GM18502 (cell line): ENCODE data around the gene IRF2.

Experiments used
- ATAC-seq: cut with Tn5 transposase; IDR thresholded peaks from one replicate; pipeline ENCODE4 v1.9.1; 2021; ENCODE audit warnings: mild to moderate bottlenecking; ENCODE audit not compliant: unreplicated experiment, poor library complexity

The IRF2 gene

GRCh38 chr4:184410748-184411147 is 63.6 kb downstream of the IRF2 start:
- no peak for ATAC-seq

DNA sequence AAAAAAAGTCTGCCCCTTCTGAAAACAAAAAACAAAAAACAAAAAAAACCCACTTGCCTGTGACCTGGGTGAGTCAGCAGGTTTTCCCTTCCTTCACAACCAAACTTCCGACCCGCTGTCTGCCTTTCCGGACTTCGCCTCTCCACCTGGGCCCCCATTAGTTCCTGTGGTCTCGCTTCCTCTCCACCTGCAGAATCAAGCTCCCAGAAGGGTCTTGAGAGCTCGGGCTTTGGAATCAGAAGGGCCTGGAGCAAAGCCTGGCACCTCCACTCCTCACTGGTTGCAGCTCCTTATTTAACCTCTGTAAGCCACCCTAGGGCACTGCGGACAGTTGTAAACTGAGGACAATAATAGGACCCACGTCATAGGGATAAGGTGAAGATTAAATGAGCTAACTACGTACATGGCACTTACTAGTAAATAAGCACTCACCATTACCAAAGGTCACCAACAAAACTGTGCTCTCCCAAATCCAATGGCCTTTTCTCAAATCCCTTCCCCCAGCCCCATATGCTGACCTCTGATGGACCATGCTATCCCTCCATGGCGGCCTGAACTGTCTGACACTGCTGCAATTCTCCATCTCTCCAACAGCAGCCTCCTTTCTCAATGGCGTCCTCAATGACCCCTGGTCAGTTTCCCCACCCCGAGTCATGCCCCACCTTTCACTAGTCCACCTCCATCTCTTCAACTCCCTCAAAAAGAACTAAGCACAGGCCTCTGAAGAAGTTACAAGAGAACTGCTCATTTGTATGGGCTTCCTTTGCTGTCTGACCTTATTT is 64.2 kb downstream of the IRF2 start:
- peak; percentile 72 for ATAC-seq

- no peak for ATAC-seq
Observed at GRCh38 chr4:184409502-184409901, 64.8 kb downstream of the IRF2 start.

GRCh38 chr4:184408684-184409081 is 65.7 kb downstream of the IRF2 start:
- no peak for ATAC-seq

GRCh38 chr4:184408021-184408683 is 66.2 kb downstream of the IRF2 start:
- no peak for ATAC-seq

GRCh38 chr4:184406958-184407391 is 67.4 kb downstream of the IRF2 start:
- no peak for ATAC-seq

DNA sequence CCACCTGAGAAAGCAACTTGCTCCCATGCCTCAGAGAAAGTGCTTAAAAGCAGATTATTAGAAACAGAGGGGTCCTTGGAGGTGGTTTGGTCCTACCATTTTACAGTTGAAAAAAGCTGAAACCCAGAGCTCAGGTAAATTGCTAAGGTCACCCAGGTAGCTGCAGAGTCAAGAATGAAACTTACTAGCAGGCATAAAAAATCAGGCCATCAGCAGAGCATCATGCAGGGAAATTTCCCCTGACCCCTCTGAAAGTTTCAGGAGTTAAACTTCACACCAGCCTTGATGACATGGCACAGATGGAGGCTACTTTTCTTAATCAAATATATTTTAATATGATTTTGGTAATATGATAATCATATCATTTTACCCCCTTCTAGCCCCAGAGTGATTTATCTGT is 70.3 kb downstream of the IRF2 start:
- ATAC-seq: no peak

DNA sequence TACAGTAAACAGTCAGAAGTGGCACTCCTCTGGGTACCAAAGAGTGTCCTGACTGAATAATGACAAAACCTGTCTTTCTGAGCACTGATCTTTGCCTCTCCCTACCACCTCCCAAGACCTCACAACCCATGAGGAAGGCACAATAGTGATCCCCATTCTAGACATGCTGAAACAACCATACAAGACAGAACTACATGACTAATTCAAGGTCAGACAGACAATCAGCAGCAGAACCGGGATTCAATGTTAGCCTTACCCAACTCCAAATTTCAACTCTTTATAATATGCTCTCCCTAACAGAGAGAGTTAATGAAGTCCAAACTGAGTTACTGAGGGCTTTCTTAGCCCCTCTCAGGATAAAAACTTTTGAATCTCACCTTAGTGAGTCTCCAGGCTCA is 71.0 kb downstream of the IRF2 start:
- ATAC-seq: peak; percentile 20

GRCh38 chr4:184402740-184403383 is 71.5 kb downstream of the IRF2 start:
- ATAC-seq: peak; percentile 58

DNA sequence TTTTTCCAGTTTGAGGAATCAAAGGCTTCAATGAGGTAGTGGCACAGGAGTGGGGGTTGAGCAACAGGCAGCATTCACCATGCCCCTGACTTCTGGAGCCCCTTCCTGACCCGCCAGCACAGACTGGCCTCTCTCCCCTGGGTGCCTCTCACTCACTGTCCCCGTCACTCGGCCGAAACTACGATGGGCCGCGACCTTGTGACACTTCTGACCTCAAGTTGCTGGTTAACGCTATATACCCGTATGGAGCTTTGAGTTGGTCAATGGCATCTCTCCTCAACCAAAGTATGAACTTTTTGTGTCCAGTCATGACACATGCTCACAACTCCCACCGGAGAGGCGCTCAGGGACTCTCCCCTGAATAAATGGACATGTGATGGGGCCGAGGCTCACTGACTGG is 72.1 kb downstream of the IRF2 start:
- ATAC-seq: no peak

GRCh38 chr4:184401397-184402171 is 72.8 kb downstream of the IRF2 start:
- ATAC-seq: no peak

DNA sequence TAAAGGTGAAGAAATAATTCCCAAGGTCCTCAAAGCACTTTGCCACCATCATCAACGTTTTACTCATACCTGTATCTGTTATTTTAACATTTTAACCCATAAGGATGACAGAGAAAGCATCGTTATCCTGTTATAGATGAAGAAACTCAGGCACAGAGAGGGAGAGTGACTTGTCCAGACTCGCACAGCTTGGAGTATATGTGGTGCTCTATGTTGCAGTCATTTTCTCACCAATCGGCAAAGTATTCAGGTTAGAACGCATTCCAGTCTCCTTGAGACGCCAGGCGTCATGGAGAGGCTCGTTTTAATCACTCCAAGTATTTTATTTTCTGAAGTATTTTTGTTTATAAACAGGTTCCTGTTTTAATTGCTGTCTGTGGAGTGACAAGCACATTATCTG is 73.5 kb downstream of the IRF2 start:
- no peak for ATAC-seq

GRCh38 chr4:184400375-184400870 is 73.9 kb downstream of the IRF2 start:
- ATAC-seq: no peak

DNA sequence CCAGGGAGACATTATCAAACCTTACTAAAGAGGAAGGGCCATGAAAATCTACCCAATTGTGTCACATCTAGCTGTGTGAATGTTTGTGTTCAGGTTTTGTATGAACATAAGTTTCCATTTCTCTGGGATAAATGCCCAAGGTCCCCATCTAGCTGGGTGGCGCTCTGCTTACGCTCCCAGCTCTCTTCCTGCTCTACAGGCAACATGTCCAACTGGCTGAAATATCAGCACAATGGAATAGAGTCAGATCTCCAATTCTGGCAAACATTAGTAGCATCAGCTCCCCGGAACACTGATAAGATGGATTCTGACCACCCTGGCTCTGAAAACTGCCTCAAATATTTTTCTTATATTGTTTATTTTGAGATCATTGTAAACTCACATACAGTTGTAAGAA is 74.8 kb downstream of the IRF2 start:
- ATAC-seq: no peak

GRCh38 chr4:184398741-184399511 is 75.4 kb downstream of the IRF2 start:
- no peak for ATAC-seq

DNA sequence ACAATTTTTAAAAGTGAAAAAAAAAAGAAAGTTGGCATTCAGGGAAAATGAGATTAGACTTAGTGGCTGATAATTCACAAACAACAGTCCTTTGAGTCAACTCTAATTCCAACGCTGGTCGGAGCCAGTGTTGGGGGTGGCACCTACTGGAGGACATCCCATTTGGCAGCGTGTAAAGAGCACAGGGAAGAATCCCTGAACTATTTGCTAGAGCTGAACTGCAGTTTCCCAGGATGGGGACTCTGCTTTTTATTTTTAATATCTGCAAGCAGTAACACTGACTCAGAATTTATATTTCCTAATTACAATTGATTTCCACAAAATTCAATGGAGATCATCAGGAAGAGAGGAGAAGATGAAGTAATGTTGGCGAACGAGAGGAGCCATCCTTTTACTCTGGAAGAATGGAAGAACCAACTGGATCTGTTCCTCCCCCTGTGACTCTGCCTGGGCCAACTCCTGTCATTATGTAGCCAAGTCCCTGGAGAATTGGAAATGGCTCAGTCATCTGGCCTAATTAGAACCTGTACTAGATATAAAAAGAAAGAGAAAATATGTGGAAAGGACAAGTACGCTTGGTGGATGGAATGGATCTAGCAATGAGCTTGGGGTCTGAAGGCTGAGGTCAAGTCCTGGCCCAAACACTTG is 76.7 kb downstream of the IRF2 start:
- no peak for ATAC-seq

- no peak for ATAC-seq
Observed at GRCh38 chr4:184396570-184397515, 77.5 kb downstream of the IRF2 start.

GRCh38 chr4:184395971-184396391 is 78.4 kb downstream of the IRF2 start:
- ATAC-seq: peak; percentile 83
